H9 (cell line): ENCODE data around the gene CSMD2. TPM values are rescaled to one million over a fixed set of nuclear protein-coding genes. Genes with fewer than 3 reads are reported as not detected.

ENCODE experiments used
- DNase-seq: peaks from one replicate; pipeline ENCODE4 v3.0.0-alpha.2; 2017
- H2AFZ ChIP-seq: one replicate; pipeline ENCODE4 v1.6.1; 2013; ENCODE audit warnings: mild to moderate bottlenecking, low read length, control low read depth, moderate library complexity
- H2AK5ac ChIP-seq: 2 replicates; pipeline ENCODE4 v1.6.1; 2013; ENCODE audit warnings: low read length, control low read depth, mixed read lengths; ENCODE audit not compliant: insufficient read length
- H2BK120ac ChIP-seq: one replicate; pipeline ENCODE4 v1.6.1; 2013; ENCODE audit warnings: low read depth, mild to moderate bottlenecking, low read length, control low read depth, inconsistent platforms; ENCODE audit not compliant: poor library complexity, severe bottlenecking
- H2BK12ac ChIP-seq: 2 replicates; pipeline ENCODE4 v1.6.1; 2013; ENCODE audit warnings: low read length, control low read depth, mixed read lengths, low read depth; ENCODE audit not compliant: insufficient read length
- H2BK15ac ChIP-seq: 2 replicates; pipeline ENCODE4 v1.6.1; 2013; ENCODE audit warnings: low read depth, low read length, control low read depth
- H2BK20ac ChIP-seq: one replicate; pipeline ENCODE4 v1.6.1; 2013; ENCODE audit warnings: low read depth, mild to moderate bottlenecking, low read length, control low read depth, inconsistent platforms; ENCODE audit not compliant: poor library complexity, severe bottlenecking
- H2BK5ac ChIP-seq: 2 replicates; pipeline ENCODE4 v1.6.1; 2013; ENCODE audit warnings: low read length, control low read depth, mixed read lengths; ENCODE audit not compliant: insufficient read length
- H3K14ac ChIP-seq: 2 replicates; pipeline ENCODE4 v1.6.1; 2013; ENCODE audit warnings: low read length, control low read depth; ENCODE audit not compliant: insufficient read depth
- H3K18ac ChIP-seq: 2 replicates; pipeline ENCODE4 v1.6.1; 2013; ENCODE audit warnings: low read depth, mild to moderate bottlenecking, mixed read lengths, low read length, control low read depth; ENCODE audit not compliant: insufficient read length
- H3K23ac ChIP-seq: 2 replicates; pipeline ENCODE4 v1.6.1; 2013; ENCODE audit warnings: low read length, control low read depth, mixed read lengths, low read depth; ENCODE audit not compliant: insufficient read length
- H3K23me2 ChIP-seq: 2 replicates; pipeline ENCODE4 v1.6.1; 2013; ENCODE audit warnings: low read depth, mild to moderate bottlenecking, mixed read lengths, low read length, control low read depth; ENCODE audit not compliant: insufficient read length, poor library complexity, severe bottlenecking
- H3K27ac ChIP-seq: 2 replicates; pipeline ENCODE4 v1.5.1; 2013; ENCODE audit warnings: low read length, control low read depth, mixed read lengths, low read depth; ENCODE audit not compliant: insufficient read length
- H3K27me3 ChIP-seq: 2 replicates; pipeline ENCODE4 v1.6.1; 2013; ENCODE audit warnings: low read length, control low read depth, inconsistent platforms; ENCODE audit not compliant: insufficient read depth
- H3K4ac ChIP-seq: 2 replicates; pipeline ENCODE4 v1.6.1; 2013; ENCODE audit warnings: low read depth, mild to moderate bottlenecking, control low read depth, inconsistent platforms, low read length, moderate library complexity
- H3K4me1 ChIP-seq: 2 replicates; pipeline ENCODE4 v1.6.1; 2013; ENCODE audit warnings: low read length, control low read depth, inconsistent platforms; ENCODE audit not compliant: insufficient read depth
- H3K4me2 ChIP-seq: 2 replicates; pipeline ENCODE4 v1.6.1; 2013; ENCODE audit warnings: low read length, control low read depth, mixed read lengths; ENCODE audit not compliant: insufficient read length, insufficient read depth
- H3K56ac ChIP-seq: 2 replicates; pipeline ENCODE4 v1.6.1; 2013; ENCODE audit warnings: low read depth, mild to moderate bottlenecking, mixed read lengths, low read length, control low read depth; ENCODE audit not compliant: insufficient read length
- H3K79me1 ChIP-seq: 2 replicates; pipeline ENCODE4 v1.6.1; 2013; ENCODE audit warnings: low read depth, mild to moderate bottlenecking, moderate library complexity, low read length, control low read depth, inconsistent platforms; ENCODE audit not compliant: insufficient read depth, poor library complexity, severe bottlenecking
- H3K79me2 ChIP-seq: 2 replicates; pipeline ENCODE4 v1.6.1; 2013; ENCODE audit warnings: low read length, control low read depth, inconsistent platforms; ENCODE audit not compliant: insufficient read depth
- H3K9ac ChIP-seq: 2 replicates; pipeline ENCODE4 v1.6.1; 2013; ENCODE audit warnings: low read length, control low read depth, mixed read lengths; ENCODE audit not compliant: insufficient read length; ENCODE audit errors: extremely low read depth
- H3K9me3 ChIP-seq: one replicate; pipeline ENCODE4 v1.6.1; 2013; ENCODE audit warnings: low read depth, low read length, inconsistent platforms; ENCODE audit not compliant: control insufficient read depth
- H3T11ph ChIP-seq: one replicate; pipeline ENCODE4 v1.6.1; 2013; ENCODE audit warnings: mild to moderate bottlenecking, low read length, control low read depth, inconsistent platforms
- H4K20me1 ChIP-seq: one replicate; pipeline ENCODE4 v1.6.1; 2013; ENCODE audit not compliant: control insufficient read depth, insufficient read length, insufficient read depth
- H4K5ac ChIP-seq: 2 replicates; pipeline ENCODE4 v1.6.1; 2013; ENCODE audit warnings: low read depth, mild to moderate bottlenecking, mixed read lengths, low read length, control low read depth; ENCODE audit not compliant: insufficient read length
- H4K8ac ChIP-seq: replicated peaks from 2 replicates; pipeline ENCODE4 v1.6.1; 2013; ENCODE audit warnings: low read length, control low read depth, mixed read lengths, low read depth; ENCODE audit not compliant: insufficient read length
- H4K91ac ChIP-seq: 2 replicates; pipeline ENCODE4 v1.6.1; 2013; ENCODE audit warnings: low read depth, mild to moderate bottlenecking, moderate library complexity, mixed read lengths, low read length, control low read depth; ENCODE audit not compliant: insufficient read length
- H3K27ac Mint-ChIP-seq, 3 experiments: 2 replicates in 2 of 3; 3 replicates in 1 of 3; pipeline ENCODE4 v1.8.0; 2020 to 2021; ENCODE audit warnings: mixed read lengths in 3 of 3, mild to moderate bottlenecking in 1 of 3, moderate library complexity in 1 of 3
- H3K27me3 Mint-ChIP-seq: 2 replicates; pipeline ENCODE4 v1.8.0; 2021; ENCODE audit warnings: low read depth, mild to moderate bottlenecking, moderate library complexity, mixed read lengths
- H3K36me3 Mint-ChIP-seq, 3 experiments: 2 replicates in 2 of 3; 3 replicates in 1 of 3; pipeline ENCODE4 v1.8.0; 2020 to 2021; ENCODE audit warnings: low read depth in 3 of 3, mixed read lengths in 3 of 3; ENCODE audit not compliant: insufficient read depth in 1 of 3
- H3K4me1 Mint-ChIP-seq, 2 experiments: 2 replicates each; pipeline ENCODE4 v1.8.0; 2020; ENCODE audit warnings: mixed read lengths in 2 of 2
- H3K4me3 Mint-ChIP-seq, 2 experiments: 2 replicates in 1 of 2; 3 replicates in 1 of 2; pipeline ENCODE4 v1.8.0; 2020 to 2021; ENCODE audit warnings: mild to moderate bottlenecking in 2 of 2, mixed read lengths in 2 of 2, moderate library complexity in 1 of 2
- H3K9me3 Mint-ChIP-seq, 2 experiments: 2 replicates in 1 of 2; 3 replicates in 1 of 2; pipeline ENCODE4 v1.8.0; 2020; ENCODE audit warnings: mild to moderate bottlenecking in 2 of 2, mixed read lengths in 2 of 2, moderate library complexity in 1 of 2
- WGBS: extraction: QIAGEN DNeasy Blood & Tissue Kit; methylation state at CpG from one replicate; pipeline ENCODE4 v1.1.7; 2013; ENCODE audit warnings: missing lambda C conversion rate, low lambda C conversion rate, mixed read lengths; ENCODE audit not compliant: insufficient read length; ENCODE audit errors: extremely low coverage; 5-methylcytosine and 5-hydroxymethylcytosine counted together
- total RNA-seq: library from RNA; stranded (reverse); gene quantifications from 2 replicates; pipeline ENCODE4 v1.2.1, GENCODE V29; 2021
- TF ChIP-seq, protein P1 (sequence below): fragments of 200-600 bp; sonication (generic); conservative IDR thresholded peaks from 3 replicates; pipeline ENCODE4 v1.8.0; 2021; ENCODE audit warnings: antibody characterized with exemption, mild to moderate bottlenecking

CSMD2 gene
- total RNA-seq, 1 experiment from 2014 or later = 6.4 TPM

DNA sequence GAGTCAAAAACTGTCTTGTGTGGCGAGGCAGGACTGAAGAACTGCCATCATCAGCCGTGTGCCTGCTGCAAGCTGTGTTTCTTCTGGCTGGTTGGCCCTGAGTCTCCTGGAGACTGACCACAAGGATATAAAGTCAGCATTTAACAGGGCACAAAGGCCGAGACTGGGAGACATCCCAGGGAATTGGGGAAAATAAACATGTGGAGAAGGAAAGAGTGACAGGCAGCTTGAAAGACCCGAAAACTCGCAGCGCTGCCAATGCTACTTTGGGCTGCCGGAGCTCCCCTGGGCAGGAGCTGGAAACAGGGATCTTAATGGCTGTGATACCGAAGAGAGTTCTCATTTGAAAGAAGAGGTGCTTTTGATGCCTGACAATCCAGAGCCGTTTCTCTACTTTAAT is 426.5 kb downstream of the CSMD2 start:
- DNase-seq = no peak
- Histone ChIP-seq H2BK120ac (no peak overlapping the region), H3K4me2 (no peak overlapping the region), H3T11ph (no peak overlapping the region), H3K56ac (no peak overlapping the region), H3K9me3 (no peaks in the 10 kb centered on the region), H2BK12ac (no peak overlapping the region), H3K27ac (no peak overlapping the region), H4K8ac (no peak overlapping the region), H3K14ac (no peak overlapping the region), H4K5ac (no peak overlapping the region), H2AFZ (no peak overlapping the region), H3K79me2 (no peaks in the 10 kb centered on the region), H4K20me1 (no peaks in the 10 kb centered on the region), H2BK15ac (no peak overlapping the region), H3K9ac (no peak overlapping the region), H3K27me3 (no peaks in the 10 kb centered on the region), H3K18ac (no peak overlapping the region), H3K23ac (no peak overlapping the region), H3K4me1 (no peaks in the 10 kb centered on the region), H4K91ac (no peak overlapping the region), H3K4ac (no peak overlapping the region), H2BK20ac (no peak overlapping the region), H2AK5ac (no peak overlapping the region), H2BK5ac (no peak overlapping the region), H3K23me2 (no peaks in the 10 kb centered on the region), H3K79me1 (no peaks in the 10 kb centered on the region)
- H3K9me3 Mint-ChIP-seq = no peaks in the 10 kb centered on the region
- peaks cover 17 to 26% (median 22%) of the 10 kb centered on the region in 3 experiments for H3K36me3 Mint-ChIP-seq
- H3K4me1 Mint-ChIP-seq = peaks cover 11% of the 10 kb centered on the region in 2 experiments
- H3K27ac Mint-ChIP-seq = peak overlapping the region in 2 of 3 experiments; percentile 41 to 42; a peak in 1 of 7 replicates
- no peaks in the 10 kb centered on the region for H3K27me3 Mint-ChIP-seq
- TF ChIP-seq, protein P1, sequence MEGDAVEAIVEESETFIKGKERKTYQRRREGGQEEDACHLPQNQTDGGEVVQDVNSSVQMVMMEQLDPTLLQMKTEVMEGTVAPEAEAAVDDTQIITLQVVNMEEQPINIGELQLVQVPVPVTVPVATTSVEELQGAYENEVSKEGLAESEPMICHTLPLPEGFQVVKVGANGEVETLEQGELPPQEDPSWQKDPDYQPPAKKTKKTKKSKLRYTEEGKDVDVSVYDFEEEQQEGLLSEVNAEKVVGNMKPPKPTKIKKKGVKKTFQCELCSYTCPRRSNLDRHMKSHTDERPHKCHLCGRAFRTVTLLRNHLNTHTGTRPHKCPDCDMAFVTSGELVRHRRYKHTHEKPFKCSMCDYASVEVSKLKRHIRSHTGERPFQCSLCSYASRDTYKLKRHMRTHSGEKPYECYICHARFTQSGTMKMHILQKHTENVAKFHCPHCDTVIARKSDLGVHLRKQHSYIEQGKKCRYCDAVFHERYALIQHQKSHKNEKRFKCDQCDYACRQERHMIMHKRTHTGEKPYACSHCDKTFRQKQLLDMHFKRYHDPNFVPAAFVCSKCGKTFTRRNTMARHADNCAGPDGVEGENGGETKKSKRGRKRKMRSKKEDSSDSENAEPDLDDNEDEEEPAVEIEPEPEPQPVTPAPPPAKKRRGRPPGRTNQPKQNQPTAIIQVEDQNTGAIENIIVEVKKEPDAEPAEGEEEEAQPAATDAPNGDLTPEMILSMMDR = no peak
- no CpG with 5 or more reads among the region's 9 CpGs for WGBS
- no peak overlapping the region for H3K4me3 Mint-ChIP-seq
